HG02870 (cell line): ENCODE results near the gene IGF2BP3.

Experiments used
- ATAC-seq: cut with Tn5 transposase; IDR thresholded peaks from one replicate; pipeline ENCODE4 v1.9.1; 2021; ENCODE audit warnings: mild to moderate bottlenecking, moderate library complexity; ENCODE audit not compliant: unreplicated experiment

IGF2BP3 gene

GRCh38 chr7:23380961-23381360 is 89.3 kb downstream of the IGF2BP3 start:
- ATAC-seq, result no peak

GRCh38 chr7:23380556-23380955 is 89.7 kb downstream of the IGF2BP3 start:
- ATAC-seq, result no peak

- no peak for ATAC-seq
Observed at GRCh38 chr7:23378996-23379395, 91.3 kb downstream of the IGF2BP3 start.

GRCh38 chr7:23377134-23377533 is 93.2 kb downstream of the IGF2BP3 start:
- ATAC-seq, result no peak

GRCh38 chr7:23373151-23374004 is 96.9 kb downstream of the IGF2BP3 start:
- peak; percentile 74 for ATAC-seq

- ATAC-seq, result no peak
Observed at GRCh38 chr7:23372611-23373010, 97.7 kb downstream of the IGF2BP3 start.

- no peak for ATAC-seq
Observed at GRCh38 chr7:23371654-23372053, 98.6 kb downstream of the IGF2BP3 start.

GRCh38 chr7:23369695-23370404 is 100.4 kb downstream of the IGF2BP3 start:
- ATAC-seq, result no peak

- ATAC-seq, result no peak
Observed at GRCh38 chr7:23369100-23369499, 101.2 kb downstream of the IGF2BP3 start.

- no peak for ATAC-seq
Observed at GRCh38 chr7:23358152-23358674, 112.1 kb downstream of the IGF2BP3 start.

GRCh38 chr7:23357190-23358093 is 112.8 kb downstream of the IGF2BP3 start:
- ATAC-seq, result peak; percentile 65

GRCh38 chr7:23356726-23357125 is 113.6 kb downstream of the IGF2BP3 start:
- ATAC-seq, result no peak

- ATAC-seq, result no peak
Observed at GRCh38 chr7:23356168-23356567, 114.1 kb downstream of the IGF2BP3 start.

- no peak for ATAC-seq
Observed at GRCh38 chr7:23353172-23353571, 117.1 kb downstream of the IGF2BP3 start.

GRCh38 chr7:23350466-23350865 is 119.8 kb downstream of the IGF2BP3 start:
- ATAC-seq, result no peak

GRCh38 chr7:23349484-23350157 is 120.7 kb downstream of the IGF2BP3 start:
- no peak for ATAC-seq

GRCh38 chr7:23347682-23348180 is 122.6 kb downstream of the IGF2BP3 start:
- ATAC-seq, result no peak

GRCh38 chr7:23347033-23347681 is 123.1 kb downstream of the IGF2BP3 start:
- ATAC-seq, result no peak

GRCh38 chr7:23346316-23346715 is 124.0 kb downstream of the IGF2BP3 start:
- ATAC-seq, result no peak

- ATAC-seq, result no peak
Observed at GRCh38 chr7:23345601-23346000, 124.7 kb downstream of the IGF2BP3 start.
